Muscle of back (tissue), 11 donors: Measurements from ENCODE around the gene NCK1. TPM values are rescaled to one million over a fixed set of nuclear protein-coding genes. Genes with fewer than 3 reads are reported as not detected.
"Not testable (repeated sequence)": the region's sequence is repeated elsewhere in the genome, so short reads cannot be mapped to it uniquely, and the experiment has no call there.

Source experiments
- DNase-seq, 3 donors: peaks; one replicate each; pipeline versions ENCODE4 v3.0.0 to v3.0.0-alpha.2; 2013
- polyA plus RNA-seq, 10 donors: library from polyadenylated mRNA; unstranded; fragments of 120-200 nt; gene quantifications; one replicate each; pipeline ENCODE4 v1.2.1, GENCODE V29; 2013; ENCODE audit not compliant: insufficient read length in 10 of 10

The NCK1 gene
- polyA plus RNA-seq, 10 donors, result 25.6 to 35.2 (median 29.3) TPM

DNA sequence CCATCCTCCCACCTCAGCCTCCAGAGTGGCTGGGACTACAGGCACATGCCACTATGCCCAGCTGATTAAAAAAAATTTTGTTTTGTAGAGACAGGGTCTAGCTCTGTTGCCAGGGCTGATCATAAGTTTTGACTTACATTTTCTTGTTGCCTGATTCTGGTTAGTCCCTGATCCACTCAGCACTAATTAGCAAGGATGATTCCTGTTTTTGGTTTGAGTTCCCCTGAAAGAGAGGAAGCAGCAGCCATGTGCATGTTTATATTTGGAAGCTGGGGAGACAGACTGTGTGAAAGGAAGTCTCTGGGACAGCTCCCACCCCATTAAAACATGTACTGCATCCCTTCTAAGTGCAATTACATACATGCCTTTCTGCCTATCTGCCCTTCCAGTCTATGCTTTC is 3.6 kb upstream of the NCK1 start:
- DNase-seq, result peak in 1 of 3 donors; percentile 14

DNA sequence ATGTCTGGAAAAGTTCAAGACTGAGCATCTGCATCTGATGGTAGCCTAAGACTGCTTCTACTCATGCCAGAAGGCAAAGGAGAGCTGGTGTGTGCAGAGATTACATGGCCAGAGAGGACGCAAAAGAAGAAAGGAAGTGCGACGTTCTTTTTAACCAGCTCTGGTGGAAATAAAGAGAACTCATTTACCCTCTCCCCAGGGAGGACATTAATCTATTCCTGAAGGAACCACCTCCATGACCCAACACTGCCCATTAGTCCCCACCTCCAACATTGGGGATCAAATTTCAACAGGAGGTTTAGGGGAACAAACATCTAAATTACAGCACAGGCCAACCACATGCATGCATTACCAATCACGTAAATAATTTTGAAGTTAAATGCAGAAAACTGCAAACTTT is 1.5 kb upstream of the NCK1 start:
- DNase-seq, result peak in 1 of 3 donors; percentile 12

DNA sequence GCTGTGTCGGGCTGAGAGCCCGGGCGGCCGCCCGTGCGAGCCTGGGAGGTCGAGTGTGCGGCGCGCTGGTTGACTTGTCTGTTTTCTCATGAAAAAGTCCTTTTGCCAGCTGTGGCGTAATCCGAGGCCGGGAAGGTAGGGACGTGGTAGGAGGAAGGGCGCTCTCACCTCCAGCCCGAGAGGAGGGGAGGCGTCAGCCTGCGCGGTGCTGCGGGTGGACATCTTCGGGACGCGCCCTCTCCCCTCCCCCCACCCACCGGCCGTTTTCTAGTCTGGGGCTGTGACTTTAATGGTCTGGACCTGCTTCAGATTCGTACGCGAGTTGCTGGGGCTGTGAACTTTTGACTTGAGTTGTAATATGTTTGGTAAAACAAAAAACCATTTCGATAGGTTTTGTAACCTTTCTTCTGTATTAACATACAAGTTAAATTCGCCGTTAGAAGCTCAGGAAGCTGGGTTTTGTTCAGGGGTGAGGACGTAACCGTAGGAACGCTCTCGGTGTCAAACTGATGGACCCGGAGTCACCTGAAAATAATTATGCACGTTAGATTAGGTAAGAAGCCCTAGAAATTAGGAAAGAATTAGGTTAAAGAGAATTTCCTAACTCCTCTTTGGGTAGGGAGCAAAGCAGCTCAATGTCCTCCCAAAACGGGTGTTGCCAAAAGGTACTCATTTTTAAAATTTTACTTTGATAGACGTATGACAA is 762 bp downstream of the NCK1 start:
- DNase-seq, result peak in 2 of 3 donors; percentile 51 to 71

DNA sequence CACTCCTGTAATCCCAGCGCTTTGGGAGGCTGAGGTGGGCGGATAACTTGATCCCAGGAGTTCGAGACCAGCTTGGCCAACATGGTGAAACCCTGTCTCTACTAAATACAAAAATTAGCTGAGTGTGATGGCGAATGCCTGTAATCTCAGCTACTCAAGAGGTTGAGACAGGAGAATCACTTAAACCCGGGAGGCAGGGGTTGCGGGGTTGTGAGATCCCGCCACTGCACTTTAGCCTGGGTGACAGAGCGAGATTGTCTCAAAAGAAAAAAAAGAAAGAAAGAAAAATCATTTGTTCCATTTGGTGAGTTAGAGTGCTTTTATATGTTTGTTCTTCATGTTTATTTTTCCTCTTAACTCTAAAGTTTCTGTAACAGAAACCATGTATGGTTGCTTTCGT is 7.3 kb downstream of the NCK1 start:
- DNase-seq, result no peak

DNA sequence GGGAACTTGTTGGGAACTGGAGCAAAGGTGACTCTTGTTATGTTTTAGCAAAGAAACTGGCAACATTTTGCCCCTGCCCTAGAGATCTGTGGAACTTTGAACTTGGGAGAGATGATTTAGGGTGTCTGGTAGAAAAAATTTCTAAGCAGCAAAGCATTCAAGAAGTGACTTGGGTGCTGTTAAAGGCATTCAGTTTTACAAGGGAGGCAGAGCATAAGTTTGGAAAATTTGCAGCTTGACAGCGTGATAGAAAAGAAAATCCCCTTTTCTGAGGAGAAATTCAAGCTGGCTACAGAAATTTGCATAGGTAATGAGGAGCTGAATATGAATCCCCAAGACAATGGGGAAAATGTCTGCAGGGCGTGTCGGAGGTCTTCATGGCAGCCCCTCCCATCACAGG is 10.2 kb downstream of the NCK1 start:
- not testable (repeated sequence) for DNase-seq

DNA sequence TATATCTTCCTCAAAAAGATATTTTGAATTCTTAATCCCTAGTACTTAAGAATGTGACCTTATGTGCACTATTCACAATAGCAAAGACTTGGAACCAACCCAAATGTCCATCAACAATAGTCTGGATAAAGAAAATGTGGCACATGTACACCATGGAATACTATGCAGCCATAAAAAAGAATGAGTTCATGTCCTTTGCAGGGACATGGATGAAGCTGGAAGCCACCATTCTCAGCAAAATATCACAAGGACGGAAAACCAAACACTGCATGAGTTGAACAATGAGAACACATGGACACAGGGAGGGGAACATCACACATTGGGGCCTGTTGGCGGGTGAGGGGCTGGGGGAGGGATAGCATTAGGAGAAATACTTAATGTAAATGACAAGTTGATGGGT is 17.5 kb downstream of the NCK1 start:
- not testable (repeated sequence) for DNase-seq

DNA sequence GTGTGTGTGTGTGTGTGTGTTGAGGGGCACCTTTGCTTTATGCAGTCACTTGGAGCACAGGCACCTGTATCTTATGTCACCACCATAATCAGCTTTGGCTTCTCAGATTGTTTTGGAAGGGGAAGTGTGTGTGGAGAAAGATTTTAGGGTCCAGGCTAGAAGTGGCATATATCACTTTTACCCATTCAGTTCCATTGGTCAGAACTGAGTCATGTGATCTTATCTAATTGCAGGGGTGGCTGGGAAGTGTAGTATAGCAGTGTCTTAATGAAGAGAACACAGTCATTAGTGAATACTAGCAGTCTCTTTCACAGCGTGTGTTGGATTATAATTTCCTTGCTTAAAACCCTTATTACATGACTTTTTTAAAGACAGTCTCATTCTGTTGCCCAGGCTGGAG is 20.6 kb downstream of the NCK1 start:
- no peak for DNase-seq

DNA sequence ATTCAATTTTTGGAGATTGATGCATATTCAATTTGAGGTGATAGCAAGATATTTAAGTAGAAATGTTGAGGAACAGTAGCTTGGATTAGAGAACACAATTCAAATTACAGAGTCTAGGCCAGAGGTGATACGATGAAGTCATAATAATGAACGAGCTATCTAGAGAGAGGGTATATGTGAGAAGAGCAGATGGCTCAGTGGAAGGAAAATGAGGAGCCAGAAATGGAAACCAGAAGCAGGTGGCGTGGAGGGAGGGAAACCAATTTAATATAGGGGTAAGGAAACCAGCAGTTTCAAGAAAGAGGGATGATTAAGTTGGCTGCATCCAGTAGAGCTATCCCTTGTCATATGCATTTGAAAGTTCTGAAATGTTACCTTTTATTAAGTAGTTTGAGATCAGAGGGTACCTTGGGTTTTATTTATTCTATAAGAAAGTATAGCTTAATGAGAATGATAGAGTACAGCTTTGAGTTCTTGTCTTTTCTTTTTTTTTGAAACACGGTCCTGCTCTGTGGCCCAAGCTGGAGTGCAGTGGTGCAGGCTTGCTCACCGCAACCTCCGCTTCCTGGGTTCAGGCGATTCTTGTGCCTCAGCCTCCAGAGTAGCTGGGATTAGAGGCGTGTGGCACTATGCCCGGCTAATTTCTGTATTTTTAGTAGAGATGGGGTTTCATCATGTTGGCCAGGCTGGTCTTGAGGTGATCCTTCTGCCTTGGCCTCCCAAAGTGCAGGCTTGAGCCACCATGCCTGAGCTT is 22.1 kb downstream of the NCK1 start:
- DNase-seq, result no peak

DNA sequence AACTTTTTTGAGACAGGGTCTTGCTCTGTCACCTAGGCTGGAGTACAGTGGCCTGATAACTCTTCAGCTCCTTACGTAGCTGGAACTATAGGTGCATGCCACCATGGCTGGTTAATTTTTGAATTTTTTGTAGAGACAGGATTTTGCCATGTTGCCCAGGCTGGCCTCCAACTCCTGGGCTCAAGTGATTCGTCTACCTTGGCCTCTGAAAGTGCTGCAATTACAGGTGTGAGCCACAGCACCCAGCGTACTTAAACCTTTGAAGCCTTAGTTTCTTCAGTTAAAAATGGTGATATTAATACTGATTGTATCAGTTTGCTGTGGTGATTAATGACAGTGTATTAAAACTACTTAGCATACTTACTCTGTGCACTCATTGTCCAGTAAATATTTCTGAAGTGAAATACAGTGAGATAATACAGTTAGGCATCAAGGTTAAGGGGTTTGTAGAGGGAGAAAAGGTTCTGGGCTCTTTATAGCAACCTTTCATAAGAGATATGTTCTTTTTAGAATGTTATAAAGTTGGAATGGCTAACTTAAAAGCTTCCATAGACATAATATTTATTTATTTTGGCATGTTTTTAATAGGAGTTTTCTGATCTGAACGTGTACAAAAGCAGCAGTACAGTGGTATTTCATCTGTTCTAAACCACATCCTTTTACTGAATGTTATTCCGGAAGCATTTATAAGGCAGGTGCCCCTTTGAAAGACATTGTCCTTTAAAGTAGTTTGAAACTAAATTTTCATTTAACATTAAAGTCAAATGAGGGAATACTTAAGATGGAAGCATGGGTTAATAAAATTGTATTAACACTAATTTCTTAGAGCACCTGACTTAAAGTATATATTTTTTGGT is 23.6 kb downstream of the NCK1 start:
- no peak for DNase-seq

DNA sequence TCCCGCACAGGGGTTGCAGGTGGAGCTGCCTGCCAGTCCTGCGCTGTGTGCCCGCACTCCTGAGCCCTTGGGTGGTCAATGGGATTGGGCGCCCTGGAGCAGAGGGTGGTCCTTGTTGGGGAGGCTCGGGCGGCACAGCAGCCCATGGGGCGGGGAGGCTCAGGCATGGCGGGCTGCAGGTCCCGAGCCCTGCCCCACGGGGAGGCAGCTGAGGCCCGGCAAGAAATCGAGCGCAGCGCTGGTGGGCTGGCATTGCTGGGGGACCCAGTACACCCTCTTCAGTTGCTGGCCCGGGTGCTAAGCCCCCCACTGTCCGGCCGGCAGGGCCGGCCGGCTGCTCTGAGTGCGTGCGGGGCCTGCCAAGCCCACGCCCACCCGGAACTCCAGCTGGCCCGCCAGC is 27.9 kb downstream of the NCK1 start:
- no peak for DNase-seq

DNA sequence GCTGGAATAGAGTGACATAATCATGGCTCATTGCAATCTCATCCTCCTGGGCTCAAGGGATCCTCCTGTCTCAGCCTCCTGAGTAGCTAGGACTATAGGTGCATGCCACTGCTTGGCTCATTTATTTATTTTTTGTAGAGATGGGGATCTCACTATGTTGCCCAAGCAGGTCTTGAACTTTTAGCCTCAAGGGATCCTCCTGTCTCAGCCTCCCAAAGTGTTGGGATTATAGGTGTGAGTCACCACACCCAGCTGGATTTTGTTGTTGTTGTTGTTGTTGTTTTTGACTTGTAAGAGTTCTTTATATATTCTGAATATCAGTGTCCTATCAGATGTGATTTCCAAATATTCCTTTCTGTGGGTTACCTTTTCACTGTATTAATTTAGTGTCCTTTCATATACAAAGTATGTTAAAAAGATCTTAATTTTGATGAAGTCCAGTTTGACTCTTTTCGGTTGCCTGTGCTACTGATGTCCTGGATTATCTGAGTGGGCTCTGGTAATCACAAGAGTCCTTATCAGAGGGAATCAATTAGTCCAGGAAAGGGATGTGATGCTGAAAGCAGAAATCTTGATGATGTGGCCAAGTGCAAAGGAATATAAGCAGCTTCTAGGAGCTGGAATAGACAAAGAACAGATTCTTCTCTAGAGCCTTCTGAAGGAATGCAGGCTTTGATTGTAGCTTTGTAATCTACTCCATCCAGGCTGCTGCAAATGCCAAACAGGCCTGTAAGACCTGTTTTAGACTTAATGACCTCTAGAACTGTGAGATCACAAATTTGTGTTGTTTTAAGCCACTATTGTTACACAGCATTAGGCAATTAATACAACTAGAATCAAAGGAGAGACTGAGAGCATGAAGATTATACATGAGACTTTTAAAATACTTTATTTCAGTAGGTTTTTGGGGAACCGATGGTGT is 30.2 kb downstream of the NCK1 start:
- DNase-seq, result no peak

DNA sequence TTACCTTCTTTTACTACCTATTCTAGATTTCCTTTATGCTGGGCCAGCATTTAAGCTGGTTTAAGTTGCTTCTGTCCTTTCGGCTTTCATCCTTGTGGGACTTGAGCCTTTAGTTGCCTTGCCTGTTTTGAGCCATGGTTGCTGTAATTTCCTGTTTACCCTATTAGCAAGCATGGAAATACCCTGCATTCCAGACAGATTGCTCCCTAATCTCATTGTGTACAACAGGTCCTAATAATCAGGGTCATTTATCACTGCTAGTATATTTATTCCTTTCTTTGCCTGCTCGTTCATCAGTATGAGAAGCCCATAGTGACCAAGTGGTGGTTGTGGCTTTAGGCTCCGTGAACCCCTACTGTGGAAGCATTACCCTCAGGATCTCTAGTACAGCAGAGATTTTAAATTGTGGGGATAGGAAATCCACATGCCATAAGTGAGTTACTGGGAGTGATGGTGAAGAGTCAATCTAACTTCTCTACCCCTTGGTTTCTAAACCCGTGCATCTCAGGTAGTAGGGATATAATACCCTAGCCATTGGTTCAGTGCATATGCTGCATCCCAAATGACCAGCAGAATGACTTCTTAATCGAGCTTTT is 31.9 kb downstream of the NCK1 start:
- DNase-seq, result no peak

DNA sequence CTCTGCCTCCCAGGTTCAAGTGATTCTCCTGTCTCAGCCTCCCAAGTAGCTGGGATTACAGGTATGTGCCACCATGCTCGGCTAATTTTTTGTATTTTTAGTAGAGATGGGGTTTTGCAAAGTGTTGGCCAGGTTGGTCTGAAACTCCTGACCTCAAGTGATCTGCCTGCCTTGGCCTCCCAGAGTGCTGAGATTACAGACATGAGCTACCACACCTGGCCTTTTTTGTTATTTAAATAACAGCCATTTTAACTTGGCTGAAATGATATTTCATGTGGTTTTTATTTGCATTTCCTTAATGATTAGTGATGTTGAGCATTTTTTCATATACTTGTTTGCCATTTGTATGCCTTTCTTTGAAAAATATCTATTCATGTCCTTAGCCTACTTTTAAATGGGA is 35.2 kb downstream of the NCK1 start:
- DNase-seq, result not testable (repeated sequence)

DNA sequence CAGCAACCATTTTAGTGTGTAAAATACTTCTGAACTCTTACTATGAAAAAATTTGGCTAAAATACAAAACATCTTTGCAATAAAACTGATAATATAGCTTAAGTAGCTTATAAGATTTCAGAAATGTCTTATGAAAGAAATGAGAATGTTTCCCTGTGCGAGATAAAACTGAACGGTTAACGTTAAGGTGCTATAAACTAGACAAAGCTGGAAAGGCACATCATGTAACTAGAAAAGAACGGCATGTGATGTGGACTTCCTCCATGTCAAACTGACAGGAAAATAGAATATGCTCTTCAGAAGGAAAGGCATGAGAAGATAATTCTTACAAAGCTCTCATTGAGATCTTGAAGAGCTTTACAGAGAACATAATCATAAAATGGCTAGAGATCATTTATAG is 36.5 kb downstream of the NCK1 start:
- DNase-seq, result no peak

DNA sequence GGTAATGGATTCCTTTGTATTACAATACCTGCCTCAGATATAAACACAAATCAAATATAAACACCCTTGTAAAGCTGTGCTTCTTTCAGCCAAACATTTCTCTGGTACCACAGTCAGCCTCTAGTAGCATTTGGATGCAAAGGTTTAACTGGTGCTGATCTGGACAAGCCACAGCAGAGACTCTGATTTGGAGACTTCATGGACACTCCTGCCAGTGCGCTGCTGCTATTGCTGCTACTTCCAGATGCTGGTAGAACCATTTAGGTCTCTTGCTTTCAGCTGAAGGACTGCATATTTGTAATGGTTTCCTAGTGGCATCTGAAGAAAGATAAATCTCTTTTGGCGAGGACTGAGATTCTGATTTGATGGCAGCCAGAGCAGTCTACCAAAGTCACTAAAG is 36.9 kb downstream of the NCK1 start:
- no peak for DNase-seq

DNA sequence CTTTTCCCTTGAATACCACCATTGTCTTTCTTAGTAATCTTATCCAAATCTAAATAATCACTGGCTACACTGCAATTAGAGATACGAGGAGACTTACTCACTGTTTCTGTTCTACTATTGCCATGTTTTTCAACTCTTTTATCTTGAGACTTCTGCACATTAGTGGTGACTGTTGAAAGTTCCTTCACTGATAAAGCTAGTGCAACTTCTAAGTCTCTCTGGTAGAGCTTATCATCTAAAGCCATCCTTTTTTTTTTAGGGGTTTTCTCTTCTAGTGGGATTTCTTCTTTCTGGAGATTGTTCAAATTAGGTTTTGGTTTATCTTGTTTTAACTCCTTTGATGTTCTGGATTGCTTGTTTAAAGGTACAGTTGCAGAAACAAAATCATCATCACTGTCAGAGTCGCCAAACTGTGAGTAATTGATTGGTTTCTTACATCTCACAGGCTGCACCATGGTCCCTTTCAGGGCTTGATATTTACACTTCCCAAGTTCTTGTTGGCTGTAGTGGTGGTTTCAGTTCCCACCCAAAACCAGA is 37.7 kb downstream of the NCK1 start:
- no peak for DNase-seq

DNA sequence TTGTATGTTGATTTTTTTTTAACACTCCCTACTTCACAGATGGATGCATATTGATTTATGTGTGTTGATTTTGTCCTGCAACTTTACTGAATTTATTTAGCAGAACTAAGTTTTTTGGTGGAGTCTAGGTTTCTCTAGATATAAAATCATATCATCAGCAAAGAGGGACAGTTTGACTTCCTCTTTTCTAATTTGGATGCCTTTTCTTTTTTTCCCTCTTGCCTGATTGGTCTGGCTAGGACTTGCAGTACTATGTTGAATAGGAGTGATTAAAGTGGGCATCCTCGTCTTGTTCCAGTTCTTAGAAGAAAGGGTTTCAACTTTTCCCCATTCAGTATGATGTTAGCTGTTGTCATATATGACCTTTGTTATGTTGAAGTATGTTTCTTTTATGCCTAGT is 38.7 kb downstream of the NCK1 start:
- DNase-seq, result not testable (repeated sequence)

DNA sequence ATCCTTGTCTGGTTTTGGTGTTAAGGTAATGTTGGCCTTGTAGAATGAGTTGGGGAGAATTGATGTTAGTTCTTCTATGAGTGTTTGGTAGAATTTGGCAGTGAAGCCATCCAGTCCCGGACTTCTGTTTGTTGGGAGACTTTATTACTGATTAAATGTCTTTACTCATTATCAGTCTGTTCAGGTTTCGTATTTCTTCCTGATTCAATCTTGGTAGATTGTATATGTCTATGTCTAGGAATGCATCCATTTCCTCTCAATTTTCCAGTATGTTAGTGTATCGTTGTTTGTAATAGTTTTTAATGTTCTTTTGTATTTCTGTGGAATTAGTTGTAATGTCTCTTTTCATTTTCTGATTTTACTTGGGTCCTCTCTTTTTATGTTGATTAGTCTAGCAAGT is 39.4 kb downstream of the NCK1 start:
- no peak for DNase-seq

DNA sequence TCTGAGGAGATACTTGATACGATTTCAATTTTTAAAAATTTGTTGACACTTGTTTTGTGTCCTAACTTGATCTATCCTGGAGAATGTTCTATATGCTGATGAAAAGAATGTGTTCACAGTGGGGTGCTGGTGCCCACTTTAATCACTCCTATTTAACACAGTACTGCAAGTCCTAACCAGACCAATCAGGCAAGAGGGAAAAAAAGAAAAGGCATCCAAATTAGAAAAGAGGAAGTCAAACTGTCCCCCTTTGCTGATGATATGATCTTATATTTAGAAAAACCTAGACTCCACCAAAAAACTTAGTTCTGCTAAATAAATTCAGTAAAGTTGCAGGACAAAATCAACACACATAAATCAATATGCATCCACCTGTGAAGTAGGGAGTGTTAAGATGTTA is 40.5 kb downstream of the NCK1 start:
- not testable (repeated sequence) for DNase-seq

DNA sequence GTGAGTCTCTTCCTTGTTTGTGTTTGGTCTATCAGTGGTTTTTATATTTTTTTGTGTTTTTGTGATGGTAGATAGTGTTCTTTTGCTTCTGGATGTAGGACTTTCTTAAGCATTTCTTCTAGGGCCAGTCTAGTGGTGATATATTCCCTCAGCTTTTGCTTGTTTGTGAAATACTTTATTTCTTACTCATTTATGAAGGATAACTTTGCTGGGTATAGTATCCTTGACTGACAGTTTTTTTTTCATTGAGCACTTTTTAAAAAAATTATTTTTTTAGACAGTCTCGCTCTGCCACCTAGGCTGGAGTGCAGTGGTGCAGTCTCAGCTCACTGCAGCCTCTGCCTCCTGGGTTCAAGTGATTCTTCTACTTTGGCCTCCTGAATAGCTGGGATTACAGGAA is 41.9 kb downstream of the NCK1 start:
- no peak for DNase-seq

DNA sequence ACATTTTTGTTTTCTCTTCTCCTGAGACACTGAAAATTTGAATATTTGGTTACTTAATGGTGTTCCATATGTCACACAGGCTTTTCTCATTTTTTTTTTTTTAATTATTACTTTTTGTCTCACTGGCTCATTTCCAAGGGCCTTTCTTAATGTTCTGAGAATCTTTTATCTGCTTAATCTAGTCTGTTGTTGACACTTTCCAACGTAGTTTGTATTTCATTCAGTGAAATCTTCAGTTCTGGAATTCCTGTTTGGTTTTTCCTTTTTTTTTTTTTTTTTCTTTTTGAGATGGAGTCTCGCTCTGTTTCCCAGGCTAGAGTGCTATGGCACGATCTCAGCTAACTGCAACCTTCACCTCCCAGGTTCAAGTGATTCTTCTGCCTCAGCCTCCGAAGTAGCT is 42.7 kb downstream of the NCK1 start:
- no peak for DNase-seq
